ENCODE data around the gene SSR2.

Gene SSR2

DNA sequence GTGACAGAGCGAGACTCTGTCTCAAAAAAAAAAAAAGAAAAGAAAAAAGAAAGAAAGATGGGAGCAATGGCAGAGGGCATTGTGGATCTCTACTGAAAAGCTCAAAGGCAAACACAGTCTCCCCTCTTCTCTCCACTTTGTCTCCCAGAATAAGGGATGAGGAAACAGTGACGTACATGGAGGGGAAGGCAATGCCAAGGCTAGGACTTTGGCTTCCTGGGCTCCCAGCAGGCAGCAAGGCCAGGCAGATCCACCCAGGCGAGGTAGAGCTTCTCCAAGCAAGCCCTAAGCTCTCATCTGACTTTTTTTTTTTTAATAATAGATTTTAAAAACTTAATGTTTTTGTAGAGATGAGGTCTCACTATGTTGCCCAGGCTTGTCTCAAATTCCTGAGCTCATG is 47.0 kb downstream of the SSR2 start:
- DNase-seq (ENCODE audit: low read depth), result no peak

DNA sequence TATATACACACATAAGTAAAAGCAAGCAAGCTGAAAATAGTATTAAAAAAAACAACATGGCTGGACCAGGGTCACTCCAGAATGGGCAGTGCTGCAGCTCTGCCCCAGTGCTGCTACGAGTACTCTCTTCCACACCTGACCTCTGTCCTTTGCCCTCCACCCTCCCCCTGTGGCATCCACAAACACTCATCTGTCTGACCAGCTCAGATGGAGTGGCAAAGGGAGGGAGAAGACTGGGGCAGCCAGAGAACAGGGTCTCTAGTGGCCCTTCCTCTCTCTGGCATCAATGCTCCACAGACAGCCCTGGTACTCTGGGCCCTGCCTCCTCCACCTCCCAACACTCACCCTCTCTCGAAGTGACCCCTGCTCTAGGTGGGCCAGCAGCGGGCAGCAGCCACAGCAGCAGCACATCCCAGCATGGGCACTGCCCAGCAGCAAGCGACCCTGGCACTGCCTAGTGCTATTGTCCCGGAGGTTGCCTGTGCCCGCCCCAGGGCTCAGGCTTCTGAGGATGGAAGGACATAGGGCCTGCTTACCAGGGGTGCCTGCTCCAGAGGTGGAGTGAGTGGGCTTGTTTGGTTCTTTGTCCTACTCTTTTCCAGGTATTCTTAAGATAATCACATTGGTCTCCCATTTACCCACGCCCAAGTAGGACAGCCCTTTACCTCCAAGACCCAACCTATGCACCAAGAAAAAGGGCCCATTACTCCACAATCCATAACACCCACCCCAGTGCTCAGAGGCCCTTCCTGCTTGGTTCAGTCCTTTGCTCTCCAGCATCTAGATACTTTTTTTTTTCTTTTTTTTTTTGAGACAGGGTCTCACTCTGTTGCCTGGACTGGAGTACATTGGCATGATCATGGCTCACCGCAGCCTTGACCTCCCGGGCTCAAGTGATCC is 48.6 kb downstream of the SSR2 start:
- no peak for DNase-seq (ENCODE audit: low read depth)

DNA sequence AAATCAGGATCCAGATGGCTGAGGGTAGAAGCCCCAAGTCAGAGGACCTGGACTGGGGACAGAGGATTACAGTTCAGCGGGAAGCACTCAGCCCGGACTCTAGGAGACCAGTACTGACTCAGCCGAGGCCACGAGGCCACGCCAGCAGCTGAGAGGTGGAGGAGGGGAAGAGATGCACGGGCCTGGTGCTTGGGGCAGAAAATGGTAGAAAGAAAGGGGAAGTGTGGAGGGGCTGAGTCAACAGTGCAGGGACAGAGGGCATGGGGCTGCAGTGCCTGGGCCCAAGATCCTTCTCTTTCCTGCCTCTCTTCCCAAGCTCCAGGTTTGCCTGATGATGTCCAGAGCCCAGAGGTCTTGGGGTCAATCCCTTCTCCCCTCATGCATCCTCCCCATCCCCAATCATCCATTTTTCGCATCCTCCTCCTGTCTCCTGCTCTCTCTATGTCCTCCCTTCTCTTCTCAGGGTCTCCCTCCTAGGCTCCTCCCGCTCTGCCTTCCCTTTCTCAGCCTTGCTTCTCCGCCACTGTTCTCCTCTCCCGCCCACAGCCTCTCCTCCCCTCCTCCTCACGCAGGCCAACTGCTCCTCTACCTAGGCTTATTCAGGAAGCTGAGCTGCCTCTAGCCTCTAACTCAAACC is 50.1 kb downstream of the SSR2 start:
- no peak for DNase-seq (ENCODE audit: low read depth)

DNA sequence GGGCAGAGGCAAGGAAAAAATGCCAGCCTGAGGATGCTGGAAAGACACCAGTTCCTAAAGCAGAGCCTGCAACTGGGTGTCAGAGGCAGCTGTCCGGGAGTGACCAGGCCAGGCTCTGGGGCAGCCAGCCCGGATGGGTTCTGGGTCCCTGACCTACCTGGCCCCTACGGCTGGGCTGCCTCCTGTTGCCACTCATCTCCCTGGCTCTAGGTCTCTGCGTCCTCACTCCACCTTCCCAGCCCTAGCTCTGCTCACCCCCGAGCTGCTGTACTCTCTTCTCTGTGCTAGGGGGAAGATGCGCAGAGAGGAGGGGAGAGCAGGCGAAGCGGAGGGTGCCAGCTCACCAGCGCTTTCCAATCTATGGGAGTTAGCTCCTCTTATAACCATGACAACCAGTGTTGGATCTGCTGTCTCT is 51.4 kb downstream of the SSR2 start:
- DNase-seq (ENCODE audit: low read depth), result no peak

GRCh38 chr1:155968670-155969069 is 52.1 kb downstream of the SSR2 start:
- DNase-seq (ENCODE audit: low read depth), result no peak

DNA sequence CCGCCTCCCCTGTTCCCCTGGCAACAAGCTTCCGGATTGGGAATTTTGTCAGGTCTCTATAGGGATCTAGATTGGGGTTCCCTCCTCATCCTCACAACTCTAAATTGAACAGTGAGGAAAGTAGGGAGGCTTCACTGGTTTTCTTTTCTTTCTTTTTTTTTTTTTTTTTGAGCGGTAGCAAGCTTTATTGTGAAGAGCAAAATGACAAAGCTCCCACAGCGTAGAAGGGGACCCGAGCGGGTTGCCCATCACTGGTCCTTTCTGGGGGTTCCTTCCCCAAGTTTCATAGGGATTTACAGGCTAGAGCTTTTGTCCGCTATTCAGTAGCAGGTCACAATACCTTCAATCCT is 52.7 kb downstream of the SSR2 start:
- no peak for DNase-seq (ENCODE audit: low read depth)

GRCh38 chr1:155967341-155968050 is 53.3 kb downstream of the SSR2 start:
- no peak for DNase-seq (ENCODE audit: low read depth)

- no peak for DNase-seq (ENCODE audit: low read depth)
Observed at GRCh38 chr1:155966750-155967149, 54.0 kb downstream of the SSR2 start.

- DNase-seq (ENCODE audit: low read depth), result no peak
Observed at GRCh38 chr1:155966135-155966534, 54.6 kb downstream of the SSR2 start.

DNA sequence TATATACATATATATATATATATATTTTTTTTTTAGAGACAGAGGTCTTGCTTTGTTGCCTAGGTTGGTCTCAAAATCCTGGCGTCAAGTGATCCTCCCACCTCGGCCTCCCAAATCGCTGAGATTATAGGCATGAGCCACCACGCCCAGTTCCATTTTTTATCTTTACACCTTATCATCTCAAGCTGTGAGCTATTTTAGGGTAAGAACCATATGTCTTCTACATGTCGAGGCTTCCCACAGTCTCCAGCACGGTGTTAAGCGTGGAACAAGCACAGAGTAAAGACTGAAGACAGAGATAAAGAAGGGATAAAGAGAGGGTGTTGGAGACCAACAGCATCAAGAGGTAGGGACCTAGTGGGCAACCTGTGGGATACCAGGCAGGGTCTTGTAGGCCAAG is 56.6 kb downstream of the SSR2 start:
- no peak for DNase-seq (ENCODE audit: low read depth)

DNA sequence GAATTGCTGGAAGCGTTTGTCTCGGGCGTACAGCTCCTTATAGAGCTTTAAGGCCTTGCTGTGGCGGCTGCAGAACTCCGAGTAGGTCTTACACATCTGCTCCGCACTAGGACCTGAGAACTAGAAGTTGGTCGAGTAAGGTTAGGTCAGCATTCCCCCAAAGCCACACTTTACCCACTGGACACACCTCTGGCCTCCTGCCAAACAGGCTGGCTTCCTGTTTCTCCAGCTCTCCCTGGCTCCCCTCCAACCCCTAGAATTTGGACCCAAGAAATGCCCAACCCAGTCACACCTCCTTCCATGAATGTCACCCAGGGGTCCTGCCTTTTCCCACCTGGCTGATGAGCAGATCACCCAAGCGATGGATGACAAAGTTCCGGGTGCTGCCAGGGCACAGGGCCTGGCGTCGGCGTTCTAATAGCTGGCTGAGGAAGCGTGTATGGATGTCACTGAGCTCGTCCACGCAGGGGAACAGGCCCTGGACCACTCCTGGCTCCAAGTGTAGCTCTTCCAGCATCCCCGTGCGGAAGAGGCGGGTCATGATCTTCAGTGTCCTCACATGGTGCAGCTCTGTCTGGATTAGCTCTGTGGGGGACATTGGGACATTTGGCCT is 58.0 kb downstream of the SSR2 start:
- DNase-seq (ENCODE audit: low read depth), result no peak

GRCh38 chr1:155961937-155962336 is 58.8 kb downstream of the SSR2 start:
- DNase-seq (ENCODE audit: low read depth), result no peak

GRCh38 chr1:155960081-155960745 is 60.5 kb downstream of the SSR2 start:
- DNase-seq (ENCODE audit: low read depth), result no peak
